CD14-positive monocyte (primary cell): ENCODE measurements around the gene SLC4A1. TPM values are rescaled to one million over a fixed set of nuclear protein-coding genes. Genes with fewer than 3 reads are reported as not detected.

Source experiments
- DNase-seq, 3 donors: peaks; one replicate each; pipeline ENCODE4 v3.0.0-alpha.2; 2011 to 2022
- H2AFZ ChIP-seq: 2 replicates; pipeline ENCODE4 v1.6.0; 2012; ENCODE audit warnings: mild to moderate bottlenecking, low read depth, low read length, inconsistent platforms; ENCODE audit not compliant: insufficient read depth, poor library complexity, severe bottlenecking
- H3K27ac ChIP-seq, 2 donors: 1 replicate in 1 of 2; 2 replicates in 1 of 2; pipeline ENCODE4 v1.5.1; 2012 to 2013; ENCODE audit warnings: low read length in 2 of 2, control low read depth in 1 of 2, inconsistent platforms in 1 of 2, low read depth in 1 of 2, mild to moderate bottlenecking in 1 of 2
- H3K27me3 ChIP-seq, 2 donors: one replicate each; pipeline versions ENCODE4 v1.6.0 to v1.6.1; 2011 to 2013; ENCODE audit warnings: low read length in 2 of 2; ENCODE audit not compliant: control insufficient read depth in 2 of 2, insufficient read depth in 2 of 2
- H3K36me3 ChIP-seq, 2 donors: replicated peaks in 1 of 2; 1 replicate in 1 of 2; 2 replicates in 1 of 2; pipeline versions ENCODE4 v1.5.1 to v1.6.1; 2012 to 2013; ENCODE audit warnings: low read length in 2 of 2, control low read depth in 1 of 2, inconsistent platforms in 1 of 2, mild to moderate bottlenecking in 1 of 2; ENCODE audit not compliant: insufficient read depth in 2 of 2, control insufficient read depth in 1 of 2
- H3K4me1 ChIP-seq, 2 donors: 1 replicate in 1 of 2; 2 replicates in 1 of 2; pipeline versions ENCODE4 v1.5.1 to v1.6.1; 2012 to 2013; ENCODE audit warnings: low read length in 2 of 2, control low read depth in 1 of 2, inconsistent platforms in 1 of 2, mild to moderate bottlenecking in 1 of 2, moderate library complexity in 1 of 2; ENCODE audit not compliant: insufficient read depth in 2 of 2, control insufficient read depth in 1 of 2
- H3K4me2 ChIP-seq: replicated peaks from 2 replicates; pipeline ENCODE3; 2012; ENCODE audit warnings: low read length, moderate library complexity, mild to moderate bottlenecking; ENCODE audit not compliant: poor library complexity, severe bottlenecking; ENCODE audit errors: extremely low read depth
- H3K4me3 ChIP-seq, 3 experiments: fragments of 200-600 bp in 1 of 3; sonication (generic) in 1 of 3; replicated peaks in 1 of 3; 1 replicate in 2 of 3; 2 replicates in 1 of 3; pipeline ENCODE4 v1.5.1; 2011 to 2013; ENCODE audit warnings: low read length in 3 of 3, mild to moderate bottlenecking in 3 of 3, control low read depth in 2 of 3, low read depth in 2 of 3, inconsistent platforms in 1 of 3, moderate library complexity in 1 of 3
- H3K79me2 ChIP-seq: 2 replicates; pipeline ENCODE4 v1.6.0; 2012; ENCODE audit warnings: mild to moderate bottlenecking, control low read depth, inconsistent platforms, low read length, moderate library complexity; ENCODE audit not compliant: insufficient read depth
- H3K9ac ChIP-seq: 2 replicates; pipeline ENCODE4 v1.6.0; 2017; ENCODE audit warnings: low read length, mild to moderate bottlenecking; ENCODE audit not compliant: insufficient read depth, poor library complexity, severe bottlenecking
- H3K9me3 ChIP-seq, 2 donors: replicated peaks in 1 of 2; 1 replicate in 1 of 2; 2 replicates in 1 of 2; pipeline versions ENCODE4 v1.5.1 to v1.6.1; 2012 to 2013; ENCODE audit warnings: low read length in 2 of 2, control low read depth in 1 of 2; ENCODE audit not compliant: control insufficient read depth in 1 of 2, insufficient read depth in 1 of 2
- H4K20me1 ChIP-seq: 2 replicates; pipeline ENCODE4 v1.6.0; 2012; ENCODE audit warnings: mild to moderate bottlenecking, low read length, control low read depth, moderate library complexity; ENCODE audit not compliant: insufficient read depth
- H3K27ac Mint-ChIP-seq, 7 donors: one replicate each; pipeline ENCODE4 v1.8.0; 2020; ENCODE audit warnings: mild to moderate bottlenecking in 7 of 7, mixed read lengths in 7 of 7, moderate library complexity in 6 of 7, inconsistent platforms in 2 of 7
- H3K27me3 Mint-ChIP-seq, 3 donors: one replicate each; pipeline ENCODE4 v1.8.0; 2021 to 2022; ENCODE audit warnings: low read depth in 3 of 3, mild to moderate bottlenecking in 3 of 3, mixed read lengths in 3 of 3, moderate library complexity in 3 of 3, inconsistent platforms in 1 of 3
- H3K36me3 Mint-ChIP-seq, 2 donors: one replicate each; pipeline ENCODE4 v1.8.0; 2020; ENCODE audit warnings: mixed read lengths in 2 of 2, inconsistent platforms in 1 of 2, mild to moderate bottlenecking in 1 of 2
- H3K4me1 Mint-ChIP-seq: one replicate; pipeline ENCODE4 v1.8.0; 2020; ENCODE audit warnings: mild to moderate bottlenecking, mixed read lengths
- H3K4me3 Mint-ChIP-seq, 2 donors: one replicate each; pipeline ENCODE4 v1.8.0; 2020; ENCODE audit warnings: mild to moderate bottlenecking in 2 of 2, mixed read lengths in 2 of 2, moderate library complexity in 1 of 2
- H3K9me3 Mint-ChIP-seq, 7 donors: one replicate each; pipeline ENCODE4 v1.8.0; 2020 to 2022; ENCODE audit warnings: mixed read lengths in 7 of 7, mild to moderate bottlenecking in 6 of 7, moderate library complexity in 6 of 7, inconsistent platforms in 2 of 7
- CTCF ChIP-seq: fragments of 200-600 bp; IDR thresholded peaks from one replicate; pipeline ENCODE4 v1.8.0; 2022; ENCODE audit warnings: antibody characterized with exemption, mild to moderate bottlenecking
- WGBS: methylation state at CpG from one replicate; pipeline ENCODE4 v1.1.5; 2013; ENCODE audit warnings: missing lambda C conversion rate; ENCODE audit not compliant: insufficient coverage; 5-methylcytosine and 5-hydroxymethylcytosine counted together
- intact Hi-C, 2 donors: fragments of 100-400 bp; cut with micrococcal nuclease; formaldehyde crosslinking; loops; one replicate each; pipeline versions ENCODE4 v1.15.0 to v1.15.1; 2023
- polyA plus RNA-seq, 3 donors: library from polyadenylated mRNA; depleted of rRNA in 1 of 3; unstranded in 2 of 3; stranded (reverse) in 1 of 3; fragments of 300-500 nt in 2 of 3; fragments of >200 nt in 1 of 3; fragmentation: Illumina TruSeq in 2 of 3; gene quantifications; 1 replicate in 2 of 3; 2 replicates in 1 of 3; pipeline ENCODE4 v1.2.3, GENCODE V29; 2012 to 2021

The SLC4A1 gene
- polyA plus RNA-seq, 3 donors, result 0.04 TPM; not detected in 2

DNA sequence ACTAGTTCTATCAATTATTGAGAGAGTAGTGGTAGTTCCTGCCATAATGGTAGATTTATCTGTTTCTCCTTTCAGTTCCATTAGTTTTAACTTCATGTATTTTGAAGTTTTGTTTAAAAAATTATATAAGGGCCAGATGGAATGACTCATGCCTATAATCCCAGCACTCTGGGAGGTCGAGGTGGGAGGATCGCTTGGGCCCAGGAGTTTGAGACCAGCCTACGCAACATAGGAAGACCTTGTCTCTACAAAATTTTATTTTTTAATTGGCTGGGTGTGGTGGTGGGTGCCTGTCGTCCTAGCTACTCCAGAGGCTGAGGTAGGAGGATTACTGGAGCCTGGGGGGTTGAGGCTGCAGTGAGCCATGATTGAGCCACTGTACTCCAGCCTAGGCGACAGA, 34.4 kb downstream of the SLC4A1 start:
- Histone ChIP-seq H3K27me3 (no peaks in the 10 kb centered on the region), H3K9ac (no peak overlapping the region), H3K9me3 (no peaks in the 10 kb centered on the region), H3K4me3 (no peak overlapping the region), H4K20me1 (no peaks in the 10 kb centered on the region), H3K36me3 (no peaks in the 10 kb centered on the region), H3K79me2 (no peaks in the 10 kb centered on the region), H3K27ac (no peak overlapping the region), H3K4me2 (no peak overlapping the region), H2AFZ (no peak overlapping the region), H3K4me1 (no peaks in the 10 kb centered on the region)
- 100% methylated on average over 1 of the region's 5 CpGs for WGBS
- no peak for DNase-seq
- Mint-ChIP-seq H3K4me3 (no peak overlapping the region), H3K36me3 (no peaks in the 10 kb centered on the region), H3K27ac (no peak overlapping the region), H3K9me3 (peaks cover 0 to 3% (median 0%) of the 10 kb centered on the region in 7 donors), H3K27me3 (peaks cover 4 to 9% (median 6%) of the 10 kb centered on the region in 3 donors), H3K4me1 (peaks cover 4% of the 10 kb centered on the region)
- intact Hi-C loops, result no loop called here
- no peak for TF ChIP-seq CTCF

- peaks cover 4% of the 10 kb centered on the region for H3K4me1 Mint-ChIP-seq
- Histone ChIP-seq H4K20me1 (no peaks in the 10 kb centered on the region), H3K9me3 (no peaks in the 10 kb centered on the region), H3K79me2 (no peaks in the 10 kb centered on the region), H2AFZ (no peak overlapping the region), H3K4me3 (no peak overlapping the region), H3K27me3 (no peaks in the 10 kb centered on the region), H3K4me1 (no peaks in the 10 kb centered on the region), H3K36me3 (no peaks in the 10 kb centered on the region), H3K9ac (no peak overlapping the region), H3K4me2 (no peak overlapping the region), H3K27ac (no peak overlapping the region)
- 90% methylated on average over 2 of the region's 7 CpGs for WGBS
- H3K9me3 Mint-ChIP-seq, result peaks cover 0 to 2% (median 0%) of the 10 kb centered on the region in 7 donors
- intact Hi-C loops, result no loop called here
- H3K27ac Mint-ChIP-seq, result no peak overlapping the region
- no peaks in the 10 kb centered on the region for H3K36me3 Mint-ChIP-seq
- H3K4me3 Mint-ChIP-seq, result no peak overlapping the region
- DNase-seq, result no peak
- TF ChIP-seq CTCF, result no peak
- peaks cover 4 to 7% (median 6%) of the 10 kb centered on the region in 3 donors for H3K27me3 Mint-ChIP-seq
Measured at GRCh38 chr17:44232061-44232460, 35.9 kb downstream of the SLC4A1 start.
